ENCODE measurements around the gene LRP8.

The LRP8 gene

DNA sequence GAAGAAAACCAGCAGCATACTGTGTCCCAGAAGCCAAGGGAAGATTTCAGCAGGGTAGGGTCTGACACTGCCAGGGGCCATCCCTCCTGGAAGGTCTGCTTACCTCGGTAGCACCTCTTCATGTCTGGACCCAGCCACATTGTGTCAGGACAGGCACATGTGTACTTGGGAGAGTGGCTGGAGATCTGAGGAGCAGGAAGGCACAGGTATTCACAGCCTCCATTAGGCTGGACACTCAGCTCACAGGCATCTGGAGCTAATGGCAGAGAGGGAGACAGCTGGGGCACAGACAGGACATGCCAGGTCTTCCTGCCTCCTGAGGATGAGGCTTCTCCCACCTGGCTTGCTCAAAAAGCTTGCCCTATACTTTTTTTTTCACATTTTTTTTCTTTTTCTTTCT, 69.7 kb downstream of the LRP8 start:
- no peak for DNase-seq (ENCODE audit: low read depth)

DNA sequence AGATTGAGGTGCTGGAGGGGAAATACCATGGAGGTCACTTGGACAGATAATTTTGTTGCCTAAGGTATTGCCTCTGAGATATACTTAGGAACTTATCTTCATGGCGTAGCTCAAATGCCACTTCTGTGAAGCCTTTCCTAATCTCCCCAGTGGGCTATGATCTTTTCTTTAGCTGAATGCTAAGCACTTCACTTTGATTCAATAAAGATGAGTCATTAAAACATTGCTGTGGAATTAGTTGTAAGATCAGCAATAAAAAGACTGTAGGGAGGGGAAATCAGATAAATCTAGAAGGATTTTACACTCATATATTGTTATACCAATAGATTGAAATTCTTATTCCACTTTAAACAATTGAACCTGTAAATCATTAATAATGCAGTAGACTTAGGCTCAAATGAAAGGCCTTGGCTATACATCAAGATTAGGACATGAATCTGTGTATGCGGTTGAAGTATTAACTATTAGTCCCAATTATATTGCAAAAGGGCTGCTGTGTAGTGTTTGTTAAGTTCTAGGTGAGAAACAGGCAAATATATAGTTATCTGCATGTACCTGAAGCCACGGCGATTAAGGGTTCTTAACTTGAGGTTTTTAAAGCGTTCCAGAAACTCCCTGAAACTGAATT, 70.3 kb downstream of the LRP8 start:
- DNase-seq (ENCODE audit: low read depth), result no peak

DNA sequence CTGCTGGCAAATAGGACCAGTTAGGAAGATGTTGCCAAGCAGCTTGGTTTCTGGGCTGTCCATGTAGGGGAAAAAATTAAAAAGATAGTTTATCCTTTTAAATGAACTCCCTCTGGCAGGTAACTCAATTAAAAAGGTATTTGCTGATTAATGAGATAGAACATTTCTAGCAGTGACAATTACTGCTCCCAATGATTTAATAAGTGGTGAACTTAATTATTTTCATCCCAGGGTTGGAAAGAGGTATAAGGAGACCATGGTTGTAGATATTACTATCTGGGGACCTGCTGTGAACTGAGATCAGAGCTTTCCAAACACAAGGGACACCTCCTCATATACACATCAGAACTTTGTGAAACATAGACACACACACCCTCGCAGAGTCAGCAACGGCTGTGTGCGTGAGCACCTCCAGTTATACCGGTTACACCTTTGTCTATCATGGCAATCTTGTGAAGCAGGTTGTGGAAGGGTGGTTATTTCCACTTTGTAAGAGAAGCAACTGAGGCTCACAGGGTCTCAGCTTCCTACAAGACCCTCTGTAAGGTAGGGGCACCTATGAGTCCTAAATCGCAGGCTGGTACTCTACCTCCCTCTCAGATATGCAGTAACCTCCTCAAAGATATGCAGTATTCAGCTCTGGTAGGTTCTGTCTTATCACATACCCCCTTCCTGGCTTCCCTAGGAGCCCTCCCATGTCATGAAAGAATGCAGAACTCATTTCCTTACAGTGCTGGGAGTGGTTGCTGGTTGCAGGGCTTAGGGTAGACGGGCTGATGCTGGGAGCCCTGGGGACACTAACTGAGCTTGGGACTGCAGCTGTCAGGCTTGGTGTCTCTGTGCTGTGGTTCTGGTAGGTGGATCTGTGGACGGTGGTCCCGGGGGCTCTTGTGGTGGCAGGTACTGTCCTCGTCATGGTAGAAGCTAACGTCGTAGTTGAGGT, 71.1 kb downstream of the LRP8 start:
- no peak for DNase-seq (ENCODE audit: low read depth)

DNA sequence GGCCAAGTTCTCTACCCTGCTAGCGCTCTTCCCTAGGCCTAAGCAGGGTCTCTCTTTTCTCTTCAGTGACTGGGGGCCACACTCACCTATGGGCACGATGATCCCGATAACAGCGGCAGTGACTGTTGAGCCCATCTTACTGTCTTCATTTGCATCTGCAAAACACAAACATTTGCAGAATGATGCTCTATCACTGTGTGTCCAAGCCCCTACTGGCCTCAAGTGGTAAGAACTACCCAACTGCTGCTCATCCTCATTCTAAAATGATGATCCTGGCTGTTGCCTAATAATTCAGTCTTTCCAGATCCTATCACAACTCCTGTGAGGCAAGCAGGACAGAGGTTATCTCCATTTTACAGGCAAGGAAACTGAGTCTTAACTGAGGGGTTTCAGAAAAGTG, 72.8 kb downstream of the LRP8 start:
- DNase-seq (ENCODE audit: low read depth), result no peak

DNA sequence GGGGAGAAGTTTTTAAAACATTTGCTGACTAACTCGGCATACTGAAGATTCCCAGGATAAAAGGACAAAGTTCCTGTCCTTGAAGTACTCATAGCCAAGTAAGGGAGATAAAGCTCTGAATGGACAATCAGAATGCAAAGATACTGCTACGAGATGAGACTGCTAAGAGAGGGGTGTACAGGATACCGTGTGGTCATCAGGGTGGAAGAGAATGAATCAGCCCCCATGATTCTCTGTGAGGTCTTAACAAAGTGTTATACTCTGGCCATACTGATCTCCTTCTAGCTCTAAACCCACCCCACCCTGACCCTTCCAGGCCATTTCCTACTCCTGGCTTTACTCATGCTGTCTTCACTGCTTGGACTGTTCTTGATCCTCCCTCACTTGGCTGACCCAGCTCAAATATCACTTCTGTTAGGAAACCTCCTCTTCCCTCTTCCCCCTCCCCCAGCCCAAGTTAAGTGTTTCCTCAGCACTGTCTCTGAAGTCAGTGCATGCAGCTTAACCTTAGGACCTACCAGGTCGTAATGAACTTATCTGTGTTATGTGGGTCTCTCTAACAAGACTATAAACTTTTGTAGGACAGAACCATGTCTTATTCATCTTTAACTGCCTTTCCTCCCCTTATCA, 73.7 kb downstream of the LRP8 start:
- DNase-seq (ENCODE audit: low read depth), result no peak

DNA sequence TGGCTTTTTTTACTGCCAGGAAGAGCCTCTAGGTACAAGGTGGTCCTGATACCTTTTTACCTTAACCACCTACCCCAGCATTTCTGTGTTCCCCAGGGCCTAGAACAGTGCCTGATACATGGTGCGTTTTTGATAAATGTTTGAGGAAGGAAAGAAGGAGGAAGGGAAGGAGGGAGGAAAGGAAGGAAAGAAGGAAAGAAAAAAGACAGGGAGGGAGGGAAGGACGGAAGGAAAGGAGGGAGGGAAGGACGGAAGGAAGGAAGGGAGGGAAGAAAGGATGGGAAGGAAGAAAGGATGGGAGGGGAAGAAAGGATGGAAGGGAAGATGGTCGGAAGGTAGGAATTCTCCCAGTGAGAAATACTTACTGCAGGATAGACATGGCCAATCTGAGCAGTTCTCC, 77.5 kb downstream of the LRP8 start:
- no peak for DNase-seq (ENCODE audit: low read depth)

DNA sequence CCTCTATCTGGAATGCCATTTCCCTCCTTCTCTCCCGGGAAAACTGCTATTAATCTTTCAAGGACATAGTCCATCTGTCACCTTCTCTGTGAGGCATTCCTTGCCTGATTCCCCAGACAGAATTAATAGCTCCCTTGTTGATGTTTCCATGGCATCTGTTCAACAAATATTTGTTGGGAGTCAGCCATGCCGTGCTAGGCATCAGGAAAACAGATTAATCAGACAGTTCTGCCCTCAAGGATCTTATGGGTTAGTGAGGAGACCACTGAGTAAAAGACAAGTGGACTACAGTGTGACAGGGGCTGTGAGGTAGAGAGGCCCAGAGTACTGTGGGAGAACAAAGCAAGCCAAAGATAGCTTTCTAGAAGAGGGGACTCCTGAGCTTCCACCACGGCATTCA, 78.2 kb downstream of the LRP8 start:
- no peak for DNase-seq (ENCODE audit: low read depth)

DNA sequence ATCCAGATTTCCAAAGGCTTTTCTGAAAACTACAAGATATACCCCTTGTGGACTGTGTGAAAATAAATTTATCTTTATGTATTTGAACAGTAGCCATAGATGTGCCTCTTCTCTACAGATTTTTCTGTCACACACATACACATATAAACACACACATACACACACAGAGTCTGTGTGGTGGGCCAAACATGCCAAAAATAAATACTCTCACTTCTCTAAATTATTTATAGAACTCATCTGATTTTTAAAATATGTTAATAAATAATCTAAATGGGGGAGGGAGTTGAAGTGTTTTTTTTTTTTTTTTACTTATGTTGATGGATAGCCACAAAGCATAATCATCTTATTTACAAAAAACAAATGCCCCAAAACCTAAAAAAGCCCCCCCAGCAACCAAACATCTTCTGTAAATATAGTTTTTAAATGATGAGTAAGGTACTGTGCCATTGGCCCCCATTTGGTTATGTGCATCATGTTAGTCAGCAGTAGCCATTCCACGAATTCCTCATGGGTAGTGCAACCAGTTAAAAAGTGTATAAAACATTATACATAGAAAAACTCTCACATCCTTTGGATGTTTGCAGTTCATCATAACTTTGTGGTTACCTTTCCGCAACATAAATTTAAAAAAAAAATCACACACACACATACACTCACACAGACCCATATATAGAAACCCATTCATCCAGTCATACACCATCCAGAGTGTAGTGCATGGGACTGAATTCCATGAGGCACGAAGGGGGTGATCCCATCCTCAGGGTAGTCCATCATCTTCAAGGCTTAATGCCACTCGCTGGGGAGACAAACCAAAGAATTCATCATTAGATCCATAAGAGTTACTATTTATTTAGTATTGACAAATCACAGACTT, 81.4 kb downstream of the LRP8 start:
- peak; percentile 92 for DNase-seq (ENCODE audit: low read depth)

DNA sequence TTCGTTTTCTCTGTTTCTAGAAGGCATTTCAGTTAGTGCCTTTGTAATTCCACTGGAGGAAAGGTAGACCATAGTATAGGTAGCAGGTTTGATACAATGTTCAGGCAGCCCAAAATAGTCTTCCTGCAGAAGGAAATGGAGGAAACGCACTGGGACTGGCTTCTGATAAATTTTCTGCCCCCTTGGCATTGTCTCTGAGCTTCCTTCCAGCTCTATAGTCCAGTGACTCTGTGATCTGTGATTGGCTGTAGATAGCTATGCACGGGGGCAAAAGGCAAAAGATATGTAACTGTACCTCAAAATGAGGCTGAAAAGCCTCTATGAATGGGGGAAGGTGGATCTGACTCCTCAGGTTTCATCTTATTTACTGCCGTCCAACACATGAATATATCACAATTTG, 83.7 kb downstream of the LRP8 start:
- no peak for DNase-seq (ENCODE audit: low read depth)

DNA sequence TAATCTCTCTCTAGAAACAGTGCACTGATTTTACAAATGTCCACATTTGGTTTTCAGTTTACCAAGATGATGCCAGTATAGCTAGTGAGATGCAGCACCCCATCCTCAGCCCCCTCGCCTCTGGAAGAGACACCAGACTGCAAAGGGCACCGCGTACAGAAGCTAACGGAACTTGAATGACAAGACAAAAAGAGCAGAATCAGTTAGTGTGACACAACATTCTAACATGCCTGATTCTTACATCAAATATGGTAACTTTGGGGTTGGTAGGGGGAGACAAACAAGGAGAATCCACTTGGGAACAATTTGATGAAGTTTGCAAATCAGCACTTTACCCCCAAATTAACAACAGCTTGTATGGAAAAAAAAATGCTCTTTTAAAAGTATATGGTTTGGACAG, 85.5 kb downstream of the LRP8 start:
- no peak for DNase-seq (ENCODE audit: low read depth)

DNA sequence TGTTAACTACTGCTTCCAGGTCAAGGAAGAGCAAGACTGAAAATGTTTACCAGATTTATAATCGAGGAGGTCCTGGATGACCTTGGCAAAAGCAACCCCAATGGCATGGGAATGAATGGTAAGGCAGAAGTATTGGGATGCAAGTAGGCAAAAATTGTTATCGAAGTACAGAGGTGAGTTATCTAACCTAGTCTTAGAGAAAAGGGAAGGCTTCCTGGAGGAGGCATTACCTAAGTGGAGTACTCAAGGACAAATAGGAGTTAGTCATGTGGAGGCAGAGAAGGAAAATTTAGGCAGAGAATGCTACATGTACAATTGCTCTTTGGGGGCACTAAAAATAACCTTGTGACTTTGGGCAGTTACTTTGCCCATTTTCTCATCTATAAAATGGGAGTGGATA, 86.0 kb downstream of the LRP8 start:
- no peak for DNase-seq (ENCODE audit: low read depth)

DNA sequence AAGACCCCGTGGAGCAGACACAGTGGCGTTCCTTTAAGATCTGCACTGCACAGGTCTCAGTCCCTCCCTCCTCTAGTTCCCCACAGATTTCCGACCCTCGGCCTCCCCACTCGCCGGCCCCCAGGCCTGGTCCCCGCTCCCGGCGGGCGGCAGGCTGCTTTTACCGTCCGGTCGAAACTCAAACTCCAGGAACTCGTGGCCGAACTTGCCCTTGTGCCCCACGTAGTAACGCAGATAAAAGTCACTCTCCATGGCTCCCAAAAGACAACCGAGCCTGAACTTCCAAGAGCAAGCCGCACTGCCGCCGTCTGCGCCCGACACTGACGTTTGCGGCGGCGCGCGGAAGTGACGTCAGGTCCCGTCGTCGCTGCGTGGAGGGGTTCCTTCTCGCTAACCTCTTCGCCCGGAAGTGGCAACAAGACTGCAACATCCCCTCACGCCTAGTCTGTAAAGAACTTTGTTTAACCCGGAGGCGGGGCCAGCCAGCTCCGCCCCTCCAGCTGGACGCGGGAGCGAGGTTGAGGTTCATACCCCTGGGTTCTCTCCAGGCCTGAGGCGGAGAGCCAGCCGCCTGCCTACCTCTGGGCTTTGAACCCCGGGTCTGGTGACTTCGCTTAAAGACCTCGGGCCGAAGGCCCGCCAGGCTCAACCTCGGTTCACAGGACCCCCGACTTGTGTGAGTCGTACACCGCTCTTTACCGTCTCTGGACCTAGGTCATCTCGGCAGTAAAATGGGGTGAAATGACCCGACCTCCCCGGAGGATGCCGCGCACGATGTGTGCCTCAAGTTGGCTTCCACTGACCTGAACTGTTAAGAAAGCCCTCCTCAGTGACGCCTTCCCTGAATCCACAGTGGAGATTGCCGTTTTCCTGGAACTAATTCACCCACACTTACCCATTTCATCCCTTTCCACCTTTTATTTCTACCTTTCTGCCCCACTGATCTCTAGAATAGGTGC, 89.4 kb downstream of the LRP8 start, which contains the start of gene MAGOH:
Gene MAGOH, minus strand, starts transcription at position 322 of the 959 bp plus-strand sequence. Its CDS starts 70 bp downstream, at position 252.
- DNase-seq (ENCODE audit: low read depth), result peak; percentile 89

DNA sequence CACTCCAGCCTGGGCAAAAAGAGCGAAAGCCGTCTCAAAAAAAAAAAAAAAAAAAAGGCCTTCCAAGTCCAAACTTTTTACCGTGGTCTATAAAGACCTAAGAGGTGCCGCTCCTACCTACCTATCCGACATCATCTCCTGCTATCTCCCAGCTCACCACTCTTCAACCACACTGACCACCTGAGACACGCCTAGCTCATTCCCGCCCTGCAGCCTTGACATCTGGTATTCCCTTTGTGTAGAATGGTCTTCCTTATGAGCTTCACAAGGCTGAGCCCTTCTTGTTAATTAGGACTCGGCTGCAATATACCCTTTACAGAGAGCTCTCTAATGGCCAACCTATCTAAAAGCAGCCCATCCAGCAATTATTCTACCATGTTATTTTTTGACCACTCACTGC, 90.2 kb downstream of the LRP8 start:
- DNase-seq (ENCODE audit: low read depth), result no peak

DNA sequence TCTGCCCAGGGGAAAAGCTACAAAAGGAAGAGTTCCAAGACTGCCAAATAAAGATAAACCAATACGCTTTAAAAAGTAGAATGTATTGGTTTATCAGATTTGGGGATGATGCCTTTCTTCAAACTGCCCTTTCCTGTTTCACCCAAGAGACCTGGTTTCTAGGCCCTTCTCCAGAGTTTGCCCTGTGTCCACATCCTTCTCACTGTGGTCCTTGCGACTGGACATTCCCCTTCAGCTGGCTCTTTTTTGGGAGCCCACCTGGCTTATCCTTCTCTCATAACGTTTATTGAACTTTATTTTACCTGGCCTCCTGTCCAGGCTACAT, 106.9 kb downstream of the LRP8 start:
- DNase-seq (ENCODE audit: low read depth), result no peak

DNA sequence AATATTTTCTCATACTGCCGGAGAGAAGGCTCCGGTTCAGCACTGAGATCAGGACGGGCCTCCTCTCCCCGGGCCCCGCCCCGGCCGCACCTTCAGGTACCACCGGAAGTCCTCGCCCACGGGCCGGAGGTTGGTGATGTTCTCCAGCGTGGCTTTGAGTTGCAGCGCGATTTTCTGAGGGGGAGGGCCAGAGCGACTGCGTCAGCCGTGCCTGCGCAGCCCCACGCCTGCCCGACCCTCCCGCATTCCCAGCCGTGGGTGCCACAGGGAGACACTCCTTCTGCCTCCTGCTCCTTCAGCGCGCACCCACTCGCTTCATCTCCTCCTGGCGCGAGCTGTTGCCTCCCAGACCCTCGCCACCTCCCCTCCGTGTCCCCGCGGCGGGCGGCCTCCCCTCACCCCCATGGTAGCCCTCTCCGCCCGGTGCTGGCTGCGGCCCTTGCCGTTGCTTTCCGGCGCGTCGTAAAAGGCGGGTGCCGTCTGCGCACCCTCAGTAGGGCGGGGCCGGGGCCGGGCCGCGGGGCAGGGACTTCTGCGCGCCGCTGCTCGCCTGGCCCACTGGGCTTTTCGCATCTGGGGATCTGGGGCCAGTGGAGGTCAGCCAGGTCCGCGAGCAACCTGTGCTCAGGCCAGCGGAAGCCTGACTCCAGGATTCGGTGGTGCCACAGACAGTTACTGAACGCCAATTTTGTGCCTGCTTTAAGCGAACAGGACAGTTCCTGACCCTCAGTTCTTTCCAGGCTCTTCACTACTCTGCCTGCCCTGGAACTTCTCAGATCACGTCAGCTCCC, 107.5 kb downstream of the LRP8 start, which contains the start of gene CZIB:
Gene CZIB, minus strand, starts transcription at position 464 of the 791 bp plus-strand sequence. Its CDS starts 59 bp downstream, at position 405.
- peak; percentile 84 for DNase-seq (ENCODE audit: low read depth)

DNA sequence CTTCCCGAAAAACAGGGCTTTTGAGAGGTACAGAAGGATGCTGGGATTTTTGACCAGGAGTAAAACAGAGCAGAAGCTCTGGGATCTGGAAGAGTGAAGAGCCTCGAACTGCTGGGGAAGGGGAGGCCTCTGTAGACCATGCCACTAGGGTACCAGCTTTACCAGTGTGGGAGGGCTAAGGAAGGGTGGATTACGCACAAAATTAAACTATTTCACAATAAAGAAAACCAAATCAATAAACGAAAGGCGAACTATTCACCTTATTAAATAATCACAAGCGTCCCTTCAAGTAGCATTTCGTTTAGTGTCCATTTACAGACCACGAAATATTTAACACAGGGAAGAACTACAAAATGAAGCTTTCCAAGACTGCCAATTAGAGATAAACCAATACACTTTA, 108.2 kb downstream of the LRP8 start:
- DNase-seq (ENCODE audit: low read depth), result no peak

DNA sequence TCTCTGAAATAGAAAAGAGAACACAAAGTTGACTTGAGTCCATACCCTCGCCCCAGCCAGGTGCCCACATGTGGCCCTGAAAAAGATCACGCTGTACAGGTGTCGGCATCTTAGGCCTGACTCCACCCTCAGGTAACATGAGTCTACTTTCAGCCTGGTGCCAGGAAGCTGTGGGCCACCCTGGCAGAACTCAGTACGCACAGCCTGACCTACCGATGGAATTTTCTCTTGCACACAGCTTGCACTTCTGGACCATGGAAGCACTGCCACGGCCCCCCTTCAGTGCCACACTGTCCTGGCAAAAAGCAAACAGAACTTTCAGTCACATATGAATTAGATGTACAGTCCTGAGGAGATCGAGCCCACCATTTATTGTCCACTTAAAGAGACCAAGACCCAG, 109.7 kb downstream of the LRP8 start:
- DNase-seq (ENCODE audit: low read depth), result no peak

DNA sequence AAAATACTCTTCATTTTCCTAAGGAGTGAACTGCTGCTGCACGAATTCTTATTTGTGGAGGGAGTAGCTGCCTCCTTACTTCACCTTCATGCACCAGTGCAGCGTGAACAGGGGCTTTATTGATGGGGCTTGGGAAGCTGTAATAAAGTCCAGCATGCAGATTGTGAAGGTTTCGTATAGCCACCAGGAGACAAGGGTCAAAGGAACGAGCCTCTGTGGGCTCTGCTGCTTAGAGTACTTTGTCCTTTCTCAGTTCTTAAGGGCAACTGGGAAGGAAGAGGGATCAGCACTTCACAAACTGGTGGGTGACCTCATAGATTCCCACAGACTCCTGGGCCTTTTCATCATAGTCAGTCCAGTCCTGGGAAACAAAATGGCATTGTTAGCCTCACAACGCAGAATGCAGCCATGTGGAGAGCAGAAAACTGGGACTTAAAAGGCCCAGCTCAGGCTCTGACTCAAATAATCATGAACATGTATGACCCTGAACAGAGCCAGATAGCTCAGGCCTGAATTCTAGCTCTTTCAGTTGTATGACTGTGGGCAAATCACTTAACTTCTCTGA, 113.4 kb downstream of the LRP8 start:
- DNase-seq (ENCODE audit: low read depth), result no peak

DNA sequence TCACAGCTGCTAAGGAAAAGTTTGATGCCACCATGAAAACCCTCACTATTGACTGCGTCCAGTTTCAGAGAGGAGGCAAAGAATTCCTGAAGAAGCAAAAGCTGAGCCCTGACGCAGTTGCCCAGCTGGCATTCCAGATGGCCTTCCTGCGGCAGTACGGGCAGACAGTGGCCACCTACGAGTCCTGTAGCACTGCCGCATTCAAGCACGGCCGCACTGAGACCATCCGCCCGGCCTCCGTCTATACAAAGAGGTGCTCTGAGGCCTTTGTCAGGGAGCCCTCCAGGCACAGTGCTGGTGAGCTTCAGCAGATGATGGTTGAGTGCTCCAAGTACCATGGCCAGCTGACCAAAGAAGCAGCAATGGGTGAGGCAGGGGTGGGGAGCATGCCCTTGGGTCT, 116.9 kb downstream of the LRP8 start:
- no peak for DNase-seq (ENCODE audit: low read depth)

DNA sequence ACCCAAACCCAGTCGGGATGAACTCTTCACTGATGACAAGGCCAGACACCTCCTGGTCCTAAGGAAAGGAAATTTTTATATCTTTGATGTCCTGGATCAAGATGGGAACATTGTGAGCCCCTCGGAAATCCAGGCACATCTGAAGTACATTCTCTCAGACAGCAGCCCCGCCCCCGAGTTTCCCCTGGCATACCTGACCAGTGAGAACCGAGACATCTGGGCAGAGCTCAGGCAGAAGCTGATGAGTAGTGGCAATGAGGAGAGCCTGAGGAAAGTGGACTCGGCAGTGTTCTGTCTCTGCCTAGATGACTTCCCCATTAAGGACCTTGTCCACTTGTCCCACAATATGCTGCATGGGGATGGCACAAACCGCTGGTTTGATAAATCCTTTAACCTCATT, 117.5 kb downstream of the LRP8 start:
- DNase-seq (ENCODE audit: low read depth), result no peak
